Body of pancreas (tissue), 4 donors: ENCODE data around the gene KLF6.

Source experiments
- CTCF ChIP-seq, 7 experiments: fragments of 450-650 bp in 4 of 7; fragments of 200-600 bp in 3 of 7; sonication (generic) in 3 of 7; IDR thresholded peaks; one replicate each; pipeline ENCODE4 v1.5.1; 2016 to 2019; ENCODE audit warnings: antibody characterized with exemption in 7 of 7
- POLR2A ChIP-seq, 3 donors: fragments of 450-650 bp; IDR thresholded peaks; one replicate each; pipeline ENCODE4 v1.6.1; 2016; ENCODE audit warnings: antibody characterized with exemption in 3 of 3, mild to moderate bottlenecking in 2 of 3

- TF ChIP-seq CTCF (IDR thresholded peaks at IDR 0.05) (no peak), POLR2A (IDR thresholded peaks at IDR 0.05) (peak in 1 of 3 donors; percentile 14)
These were observed 43.6 kb upstream of the KLF6 start for GRCh38 chr10:3828404-3829155.
